ENCODE results near the gene MACIR.

Gene MACIR

DNA sequence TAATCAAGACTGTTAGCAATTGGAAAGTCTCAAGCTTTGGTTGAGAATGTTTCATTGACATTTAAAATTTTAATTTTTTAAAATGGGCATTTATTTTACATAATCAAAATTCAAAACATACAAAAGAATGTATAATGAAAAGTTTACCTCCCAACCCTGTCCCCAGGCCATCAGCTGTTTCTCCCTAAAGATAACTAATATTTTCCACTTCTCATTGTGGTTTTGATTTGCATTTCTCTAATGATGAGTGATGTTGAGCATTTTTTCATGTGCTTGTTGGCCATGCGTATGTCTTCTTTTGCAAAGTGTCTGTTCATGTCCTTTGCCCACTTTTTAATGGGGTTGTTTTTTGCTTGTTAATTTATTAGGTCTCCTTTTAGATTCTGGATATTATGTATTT is 11.4 kb upstream of the MACIR start:
- DNase-seq = no peak

DNA sequence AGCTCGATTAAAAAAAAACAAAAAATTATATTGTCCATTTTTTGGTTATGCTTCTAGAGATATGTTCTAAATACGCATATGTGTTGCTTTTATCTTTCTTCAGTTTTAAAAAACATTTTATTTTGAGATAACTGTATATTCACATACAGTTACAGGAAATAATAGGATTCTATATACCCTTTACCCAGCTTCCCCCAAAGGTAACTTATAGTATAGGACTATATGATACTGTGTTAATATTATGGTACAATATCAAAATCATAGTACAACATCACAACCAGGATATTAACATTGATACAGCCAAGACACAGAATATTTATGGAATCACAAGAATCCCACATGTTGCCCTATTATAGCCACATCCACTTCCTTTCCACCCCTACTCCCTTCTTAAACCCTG is 9.5 kb upstream of the MACIR start:
- DNase-seq = no peak

DNA sequence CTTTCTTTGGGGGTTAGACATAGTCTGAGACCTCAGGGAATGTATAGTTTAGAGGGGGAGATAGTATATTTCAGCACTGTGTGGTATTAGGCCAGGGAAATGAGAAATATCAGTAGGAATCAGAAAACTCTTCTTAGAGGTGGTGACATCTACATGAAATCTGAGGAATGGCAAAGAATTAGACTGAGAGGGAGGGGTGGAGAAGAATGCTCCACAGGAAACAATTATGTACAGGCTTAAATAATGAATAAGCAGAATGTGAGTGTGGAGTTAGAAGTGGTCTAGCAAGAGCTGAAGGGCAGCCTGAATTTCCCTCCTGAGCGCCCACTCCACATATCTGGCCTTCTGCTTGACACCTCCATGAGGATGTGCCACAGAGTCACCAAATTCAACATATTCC is 3.6 kb upstream of the MACIR start:
- DNase-seq = no peak

DNA sequence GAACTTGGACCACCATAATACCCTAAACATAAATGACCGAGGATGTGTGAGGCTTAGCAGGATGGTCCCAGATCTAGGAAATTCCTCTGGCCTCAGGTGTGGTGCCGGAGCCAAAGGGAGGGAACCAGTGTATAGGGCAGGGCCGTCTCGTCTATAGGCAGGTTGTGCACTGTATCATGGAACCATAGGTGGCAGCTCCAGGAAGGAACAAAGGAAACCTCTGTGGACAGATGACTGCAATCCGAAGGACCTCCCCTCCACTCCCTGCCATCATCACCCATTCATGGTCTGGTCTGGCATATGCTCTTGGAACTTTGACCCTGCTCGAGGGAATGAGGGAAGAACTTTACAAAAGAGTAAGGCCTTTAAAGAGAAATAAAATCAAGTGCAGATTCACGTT is 2.9 kb upstream of the MACIR start:
- DNase-seq = no peak

DNA sequence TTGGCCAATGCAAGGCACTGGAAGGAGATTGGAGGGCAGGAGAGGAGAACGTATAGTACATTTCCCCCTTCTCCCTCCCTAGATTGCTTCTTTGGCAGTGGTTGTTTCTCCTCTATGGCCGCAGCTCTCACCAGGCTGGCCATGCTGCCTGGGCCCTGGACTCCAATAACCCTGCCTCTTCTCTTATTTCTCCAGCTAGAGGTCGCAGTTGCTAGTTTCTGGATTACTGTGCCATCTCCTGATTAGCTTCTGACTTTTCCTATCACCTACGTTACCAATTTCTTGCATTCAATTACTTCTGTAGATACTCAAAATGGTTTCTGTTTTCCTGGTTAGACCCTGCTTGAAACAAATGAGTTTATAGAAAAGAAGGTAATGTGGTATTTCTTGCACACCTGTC is 2.4 kb upstream of the MACIR start:
- DNase-seq = no peak

DNA sequence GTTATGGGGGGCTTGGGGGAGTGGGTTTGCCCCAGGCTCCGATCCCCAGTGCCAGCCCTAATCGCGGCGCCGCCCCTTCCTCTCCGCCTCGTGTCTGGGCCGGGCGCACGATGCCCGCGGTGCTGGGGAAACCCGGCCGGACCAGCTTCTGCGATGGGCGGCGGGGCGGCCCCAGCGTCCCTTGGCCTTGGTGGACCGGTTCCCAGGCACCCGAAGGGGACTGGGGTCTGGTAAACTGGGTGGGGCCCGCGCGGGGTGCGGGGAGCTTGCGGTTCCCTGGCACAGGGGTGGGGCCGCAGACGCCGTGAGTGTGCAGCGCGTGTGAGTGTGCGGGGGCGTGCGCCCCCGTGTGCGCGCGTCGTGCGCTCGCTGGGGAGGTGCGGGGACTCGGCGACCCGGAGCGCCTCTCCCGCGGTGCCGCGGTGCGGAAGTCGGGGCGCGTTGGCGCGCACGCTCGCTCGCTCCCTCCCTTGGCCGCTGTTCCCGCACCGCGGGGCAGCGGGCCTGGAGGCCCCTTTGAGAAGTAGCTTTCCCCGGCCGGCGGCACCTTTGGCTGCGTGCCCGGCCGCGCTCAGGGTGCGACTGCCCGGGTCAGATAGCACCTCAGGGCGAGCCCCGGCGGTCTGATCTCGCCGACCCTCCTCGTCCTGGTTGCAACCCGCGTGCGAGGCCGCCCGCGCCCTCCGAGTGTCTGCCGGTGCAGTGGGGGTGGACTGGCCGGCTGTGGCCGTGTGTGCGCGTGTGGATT is 568 bp downstream of the MACIR start:
- no peak for DNase-seq

DNA sequence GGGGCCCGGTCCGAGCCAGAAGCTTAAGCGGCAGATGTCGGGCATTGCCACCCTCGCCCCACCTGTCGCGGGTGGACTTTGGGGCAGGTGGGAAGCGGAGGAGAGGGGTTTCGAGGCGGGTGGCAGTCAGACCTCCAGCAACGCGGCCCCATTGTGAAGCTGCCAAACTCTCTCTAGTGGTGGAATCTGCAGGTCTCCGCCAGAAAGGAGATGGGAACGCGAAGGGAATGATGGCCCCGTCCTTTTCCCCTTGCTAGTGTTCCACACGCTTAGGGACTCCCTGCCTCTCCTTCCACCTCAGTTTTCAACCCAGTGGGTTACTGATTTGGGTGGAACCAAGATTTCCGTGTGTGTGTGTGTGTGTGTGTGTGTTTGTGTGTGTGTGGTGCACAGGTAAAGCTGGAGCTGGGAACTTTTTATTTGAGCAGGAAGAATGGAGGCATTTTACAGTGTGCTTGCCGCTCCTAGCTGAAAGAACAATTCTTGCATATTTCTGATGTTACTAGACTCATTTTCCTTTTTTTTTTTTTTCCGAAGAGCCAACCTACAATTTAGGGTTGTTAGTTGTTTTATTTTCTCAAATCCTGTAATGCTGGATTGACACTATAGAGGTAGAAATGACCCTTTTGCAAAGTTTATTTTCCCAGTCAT is 1.3 kb downstream of the MACIR start:
- DNase-seq = no peak

DNA sequence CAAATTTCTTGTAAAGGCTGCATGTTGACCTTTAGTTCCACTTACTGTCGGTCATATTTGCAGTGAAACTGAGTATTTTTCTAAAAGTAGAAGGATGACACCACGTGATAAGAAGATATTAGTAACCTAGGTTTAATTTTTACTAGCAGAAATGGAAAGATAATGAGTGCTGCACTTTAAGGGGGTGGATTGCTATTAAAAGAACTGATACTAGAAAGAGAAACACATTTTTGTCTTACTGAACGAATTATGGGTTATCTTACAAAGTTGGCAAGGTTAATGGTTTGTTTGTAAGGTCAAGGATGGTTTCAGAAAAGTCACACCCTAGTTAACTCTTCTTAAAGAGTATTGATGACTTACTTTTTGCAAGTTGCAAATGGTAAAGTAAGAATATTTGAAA is 2.4 kb downstream of the MACIR start:
- no peak for DNase-seq

DNA sequence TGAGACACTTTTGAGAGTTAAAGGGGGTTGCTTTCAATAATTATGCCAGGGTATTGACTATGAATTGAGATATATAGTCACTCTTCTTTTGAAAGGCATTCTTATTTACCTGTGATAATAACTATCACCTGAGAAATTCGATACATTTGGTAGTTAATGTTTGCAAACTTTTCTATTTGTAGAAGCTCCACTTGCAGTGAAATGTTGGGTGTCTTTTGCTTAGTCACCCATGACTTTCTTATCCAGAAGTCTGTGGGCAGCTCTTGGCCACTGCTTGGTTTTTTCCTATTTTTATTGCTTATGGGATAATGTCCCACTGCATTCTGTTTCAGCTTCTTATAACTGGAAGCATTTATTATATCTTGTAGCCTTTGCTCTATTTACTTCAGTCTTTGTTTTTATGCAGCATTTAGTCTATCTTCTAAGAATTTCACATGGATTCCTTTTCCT is 3.9 kb downstream of the MACIR start:
- no peak for DNase-seq

DNA sequence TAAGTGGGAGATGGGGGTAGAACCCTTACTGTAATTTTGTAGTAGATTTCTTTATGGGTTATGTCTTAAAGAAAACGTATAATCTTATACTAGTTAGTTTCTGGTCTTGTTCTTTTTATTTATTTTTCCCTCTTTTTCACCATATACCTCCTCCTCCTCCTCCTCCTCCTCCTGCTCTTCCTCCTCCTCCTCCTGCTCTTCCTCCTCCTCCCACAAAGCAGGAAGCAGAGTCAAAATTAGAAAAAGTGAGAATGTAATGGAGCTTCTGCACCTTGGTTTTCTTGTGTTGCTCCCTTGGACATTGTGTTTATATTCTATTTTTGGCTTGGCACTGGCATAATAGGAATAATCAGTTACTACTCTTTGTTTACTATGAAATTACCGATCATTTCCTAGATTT is 4.5 kb downstream of the MACIR start:
- DNase-seq = no peak

DNA sequence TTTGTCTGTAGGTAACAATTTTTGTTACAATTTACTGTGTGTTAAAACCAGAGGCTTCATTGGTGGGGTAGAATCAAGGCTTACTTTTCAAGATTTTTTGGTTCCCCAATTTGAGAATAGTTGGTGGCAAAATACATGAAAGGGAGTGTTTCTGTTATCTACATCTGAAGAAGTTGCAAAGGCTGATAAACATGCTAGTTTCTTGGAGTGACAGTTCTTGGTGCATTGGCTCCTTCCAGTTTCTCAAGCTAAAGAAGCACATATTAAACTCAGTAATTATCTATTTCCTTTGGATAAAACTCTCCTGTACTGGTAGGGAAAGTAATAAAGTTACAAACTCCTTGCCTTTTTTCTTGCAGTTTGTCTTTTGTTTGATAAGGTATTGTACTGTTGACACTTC is 5.9 kb downstream of the MACIR start:
- DNase-seq = no peak

DNA sequence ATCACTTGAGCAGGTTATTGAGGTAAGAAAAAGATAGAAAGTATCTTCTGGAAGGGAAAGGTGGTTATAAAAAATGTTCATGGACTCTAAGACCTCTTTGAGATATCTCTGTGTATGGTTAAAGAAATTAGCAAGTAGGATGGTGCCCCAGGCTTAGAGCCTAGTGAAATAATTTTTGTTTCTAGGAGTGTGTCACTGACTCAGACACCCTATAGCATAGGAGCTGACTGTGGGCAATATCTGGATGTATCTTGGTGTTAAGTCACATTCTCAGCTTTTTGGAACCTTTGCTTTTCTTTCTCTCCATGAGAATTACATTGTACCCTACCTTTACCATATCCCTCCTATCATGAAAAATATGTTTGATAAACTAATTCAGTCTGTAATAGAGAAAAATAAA is 12.0 kb downstream of the MACIR start:
- no peak for DNase-seq

DNA sequence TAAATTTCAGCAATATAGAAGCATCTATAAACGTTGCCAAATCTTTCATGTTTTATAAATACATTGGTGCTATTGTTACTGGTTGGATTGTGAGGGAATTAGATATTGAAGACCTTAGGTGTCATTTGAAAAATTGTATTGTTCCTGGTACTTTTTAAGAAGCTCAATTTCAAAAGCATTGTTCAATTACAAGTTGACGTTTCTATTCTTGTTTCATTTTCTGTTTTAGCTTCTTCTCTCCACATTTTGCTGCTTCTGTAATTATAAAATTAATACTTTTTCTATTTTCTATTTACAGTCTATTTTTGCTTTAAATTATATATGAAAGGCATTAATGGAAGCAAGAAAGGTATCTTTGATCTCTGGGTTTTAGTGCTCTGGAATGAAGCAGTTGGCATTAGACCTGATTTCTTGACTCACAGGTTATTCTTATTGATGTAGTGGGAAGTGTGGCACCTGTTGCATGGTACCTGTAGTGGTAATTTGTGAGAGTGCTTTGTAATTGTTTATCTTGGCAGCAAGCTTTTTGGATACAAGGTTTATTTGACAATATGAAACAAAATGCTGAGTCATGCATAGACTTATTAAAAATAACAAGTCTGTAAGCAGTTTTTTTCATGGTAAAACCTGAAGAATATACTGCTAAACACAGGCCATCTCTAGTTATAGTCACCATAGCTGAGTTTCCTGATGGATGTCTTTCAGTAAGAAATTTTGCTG is 13.2 kb downstream of the MACIR start:
- DNase-seq = no peak

DNA sequence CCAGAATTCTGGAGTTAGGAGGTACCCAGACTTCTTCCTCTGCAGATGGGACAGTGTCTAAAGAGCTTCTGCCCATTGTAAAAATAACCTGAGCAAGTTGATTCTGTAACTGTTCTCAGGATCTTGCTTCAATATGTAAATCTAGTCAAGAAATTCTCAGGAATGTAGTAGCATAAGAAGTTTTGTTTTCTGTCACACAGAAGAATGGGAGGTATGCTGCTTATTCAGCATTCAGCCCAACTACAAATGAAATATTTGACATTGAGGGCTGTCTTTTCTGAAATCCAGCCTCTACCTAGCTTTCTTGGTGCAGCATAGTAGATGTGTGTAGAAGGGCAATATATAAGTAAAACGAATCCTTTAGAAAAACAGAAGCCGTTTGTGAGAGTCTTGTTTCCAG is 13.8 kb downstream of the MACIR start:
- no peak for DNase-seq

DNA sequence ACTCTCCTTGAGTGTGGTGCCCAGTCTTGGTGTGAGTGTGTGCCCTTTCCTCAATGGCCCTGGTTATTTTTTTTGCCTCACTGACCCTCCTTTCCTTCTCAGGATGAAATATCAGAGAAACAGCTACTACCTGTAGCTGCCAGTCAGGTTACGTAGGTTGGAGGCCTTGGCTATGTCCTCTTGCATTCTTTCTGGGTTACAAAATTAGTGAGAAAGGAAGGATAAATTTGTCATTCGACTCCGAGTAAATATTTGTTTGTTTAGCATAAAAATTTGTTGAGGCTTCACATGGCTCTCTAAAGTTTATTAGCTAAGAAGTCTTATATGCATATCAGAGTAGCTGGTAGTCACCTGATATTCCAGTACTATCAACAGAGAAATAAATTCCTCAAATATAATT is 15.4 kb downstream of the MACIR start:
- DNase-seq = no peak

DNA sequence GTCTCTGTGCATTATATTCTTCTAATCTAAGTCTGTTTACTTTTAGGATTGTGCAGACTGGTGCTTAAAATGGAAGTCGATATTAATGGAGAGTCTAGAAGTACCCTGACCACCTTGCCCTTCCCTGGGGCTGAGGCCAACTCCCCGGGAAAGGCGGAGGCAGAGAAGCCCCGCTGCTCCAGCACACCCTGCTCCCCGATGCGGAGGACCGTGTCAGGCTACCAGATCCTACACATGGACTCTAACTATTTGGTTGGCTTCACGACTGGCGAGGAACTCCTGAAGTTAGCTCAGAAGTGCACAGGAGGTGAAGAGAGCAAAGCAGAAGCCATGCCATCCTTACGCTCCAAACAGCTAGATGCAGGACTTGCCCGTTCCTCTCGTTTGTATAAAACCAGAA is 17.3 kb downstream of the MACIR start:
- no peak for DNase-seq

DNA sequence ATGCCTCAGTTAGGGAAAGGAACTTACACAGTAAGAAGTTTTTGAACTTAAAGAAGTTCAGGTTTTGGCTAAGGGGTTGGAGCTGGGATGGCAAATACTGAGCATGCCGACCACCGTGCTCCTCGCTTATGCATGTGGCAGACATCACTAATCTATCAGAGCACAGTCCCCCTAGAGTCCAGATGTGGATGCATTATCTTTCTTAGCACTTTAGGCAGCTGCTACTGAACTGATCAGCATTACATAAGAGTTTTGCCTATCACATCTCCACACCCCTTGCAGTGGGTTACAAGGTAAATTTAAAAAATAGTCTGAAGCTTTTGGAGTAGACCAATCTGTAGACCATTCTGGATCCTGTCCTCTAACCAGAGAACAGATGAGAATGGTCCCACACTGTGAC is 22.4 kb downstream of the MACIR start:
- no peak for DNase-seq

DNA sequence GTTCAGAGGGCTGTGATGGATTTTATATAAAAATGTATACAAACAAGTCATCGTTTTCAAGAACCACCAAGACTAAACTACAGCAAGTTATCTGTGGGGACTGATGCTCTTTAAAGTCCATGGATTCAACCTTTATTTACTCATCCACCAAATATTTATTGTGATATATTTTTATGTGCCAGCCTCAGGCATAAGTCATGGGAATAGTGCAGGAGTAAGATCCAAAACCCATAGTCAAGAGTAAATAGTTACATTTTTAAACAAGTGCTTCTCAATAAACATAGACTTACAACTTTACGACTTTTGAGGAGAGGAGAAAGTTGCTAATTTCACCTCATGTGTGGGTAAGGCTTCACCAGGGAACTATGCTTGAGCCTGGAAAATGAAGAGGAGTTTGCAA is 24.6 kb downstream of the MACIR start:
- DNase-seq = no peak

DNA sequence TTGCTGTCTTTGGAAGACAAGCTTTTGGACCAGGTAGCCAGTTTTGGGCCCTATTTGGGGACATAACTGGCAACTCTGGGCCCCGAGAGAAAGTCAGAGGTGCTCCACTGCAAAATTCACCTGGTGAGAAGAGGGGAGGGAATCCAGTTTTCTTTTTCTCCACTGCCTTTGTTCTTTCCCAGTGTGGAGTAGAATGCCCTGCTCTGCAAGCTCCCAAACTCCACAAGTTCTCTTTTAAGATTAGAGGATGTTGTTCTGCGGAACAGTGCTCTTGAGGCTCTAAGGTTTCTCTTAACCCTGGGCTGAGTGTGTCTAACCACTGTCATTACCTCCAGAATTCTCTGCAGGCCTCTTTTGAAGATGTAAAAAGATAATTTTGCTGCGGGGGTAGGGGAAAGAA is 25.3 kb downstream of the MACIR start:
- no peak for DNase-seq

DNA sequence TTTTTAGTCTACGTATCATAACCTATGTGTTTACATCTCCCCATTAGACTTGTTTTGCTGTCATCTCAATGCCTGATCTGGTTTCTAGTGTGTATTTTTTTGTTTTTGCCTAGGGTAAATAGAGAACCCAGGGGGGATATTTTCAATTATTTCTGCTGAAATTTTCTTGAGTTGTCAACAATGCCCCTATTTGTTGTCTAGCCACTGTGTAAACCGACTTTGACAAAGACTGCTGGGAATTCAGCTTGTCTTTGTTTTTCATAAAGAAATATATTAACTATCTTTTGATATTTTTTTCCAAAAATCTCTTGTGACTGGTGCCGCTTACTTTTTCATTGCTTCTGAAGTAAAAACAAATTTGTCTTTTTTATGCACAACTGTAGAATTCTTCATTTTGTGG is 28.1 kb downstream of the MACIR start:
- no peak for DNase-seq

DNA sequence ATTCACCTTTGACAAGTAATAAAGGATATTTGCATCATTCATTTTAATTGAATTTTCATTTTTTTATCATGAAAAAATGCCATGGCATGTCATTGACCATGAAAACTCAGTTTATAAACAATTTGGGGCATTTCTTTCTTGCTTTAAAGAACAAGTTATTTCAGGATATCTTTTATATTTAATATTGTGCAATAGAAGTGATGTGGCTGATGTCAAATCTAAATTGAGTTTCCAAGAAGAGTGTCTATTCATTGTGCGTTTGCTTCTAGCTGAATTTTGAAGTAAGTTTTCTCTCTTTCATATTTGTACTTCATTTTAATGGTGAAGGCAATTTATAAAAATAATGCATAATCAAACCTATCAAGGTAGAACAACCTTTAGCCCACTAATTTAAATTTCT is 30.5 kb downstream of the MACIR start:
- no peak for DNase-seq

DNA sequence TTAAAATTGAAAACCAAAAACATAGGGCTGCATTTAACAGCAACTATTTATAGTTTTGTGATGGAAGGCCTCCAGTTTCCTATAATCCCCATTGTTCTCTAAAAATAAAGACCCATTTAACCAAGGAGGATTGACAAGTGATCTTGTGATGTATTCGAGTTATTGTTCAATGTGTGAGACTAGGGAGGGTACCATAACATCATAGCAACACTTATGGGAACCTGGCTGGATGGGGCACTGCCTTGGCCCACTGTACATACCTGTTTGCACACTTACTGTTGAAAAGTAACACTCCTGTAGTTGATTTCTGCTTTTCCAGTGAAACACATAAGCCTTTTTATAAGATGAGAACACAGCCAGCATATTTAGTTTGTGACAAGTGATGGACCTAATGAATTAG is 32.3 kb downstream of the MACIR start:
- no peak for DNase-seq

DNA sequence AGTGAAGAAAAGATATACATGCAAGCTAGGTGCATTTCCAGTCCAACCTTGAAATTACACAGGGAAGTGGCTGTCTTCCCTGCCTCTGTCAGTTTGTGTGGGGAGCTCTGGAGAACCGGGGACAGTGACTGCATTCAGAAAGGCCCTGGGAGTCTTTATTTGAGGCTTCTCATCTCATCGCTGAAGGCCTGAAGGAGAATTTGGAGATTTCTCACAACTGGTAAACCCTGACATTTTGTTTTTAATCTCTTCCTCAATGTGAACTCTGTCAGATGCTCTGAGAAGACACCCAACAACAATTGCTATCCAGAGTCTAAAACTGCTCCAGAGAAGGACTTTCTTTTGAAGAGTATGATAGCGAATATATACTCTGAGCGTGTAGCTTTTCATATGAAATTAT is 33.0 kb downstream of the MACIR start:
- no peak for DNase-seq

DNA sequence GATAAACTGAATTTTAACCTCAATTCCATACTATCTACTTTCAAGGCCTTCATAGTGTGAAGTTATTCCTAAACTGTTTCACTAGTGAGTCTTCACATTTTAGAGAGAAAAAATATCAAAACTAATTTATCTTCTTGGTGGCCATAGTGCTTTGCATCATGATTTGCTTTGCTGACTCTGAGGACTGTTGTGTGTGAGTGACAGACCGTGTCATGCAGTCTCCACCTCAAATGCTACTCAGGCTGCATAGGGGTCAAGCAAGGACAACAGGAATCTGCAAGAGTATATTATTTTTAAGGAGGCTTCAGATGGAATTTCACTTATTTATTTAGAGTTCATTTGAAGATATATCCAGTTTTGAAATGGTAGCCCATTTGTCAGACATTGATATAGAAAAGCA is 34.5 kb downstream of the MACIR start:
- DNase-seq = no peak

All from cerebellar nuclear complex (tissue), 1 donor.